GM19372 (cell line): ENCODE data around the gene BEGAIN.

Experiments
- ATAC-seq: cut with Tn5 transposase; IDR thresholded peaks from one replicate; pipeline ENCODE4 v1.9.1; 2021; ENCODE audit warnings: mild to moderate bottlenecking, low read depth, moderate library complexity; ENCODE audit not compliant: unreplicated experiment

BEGAIN gene

DNA sequence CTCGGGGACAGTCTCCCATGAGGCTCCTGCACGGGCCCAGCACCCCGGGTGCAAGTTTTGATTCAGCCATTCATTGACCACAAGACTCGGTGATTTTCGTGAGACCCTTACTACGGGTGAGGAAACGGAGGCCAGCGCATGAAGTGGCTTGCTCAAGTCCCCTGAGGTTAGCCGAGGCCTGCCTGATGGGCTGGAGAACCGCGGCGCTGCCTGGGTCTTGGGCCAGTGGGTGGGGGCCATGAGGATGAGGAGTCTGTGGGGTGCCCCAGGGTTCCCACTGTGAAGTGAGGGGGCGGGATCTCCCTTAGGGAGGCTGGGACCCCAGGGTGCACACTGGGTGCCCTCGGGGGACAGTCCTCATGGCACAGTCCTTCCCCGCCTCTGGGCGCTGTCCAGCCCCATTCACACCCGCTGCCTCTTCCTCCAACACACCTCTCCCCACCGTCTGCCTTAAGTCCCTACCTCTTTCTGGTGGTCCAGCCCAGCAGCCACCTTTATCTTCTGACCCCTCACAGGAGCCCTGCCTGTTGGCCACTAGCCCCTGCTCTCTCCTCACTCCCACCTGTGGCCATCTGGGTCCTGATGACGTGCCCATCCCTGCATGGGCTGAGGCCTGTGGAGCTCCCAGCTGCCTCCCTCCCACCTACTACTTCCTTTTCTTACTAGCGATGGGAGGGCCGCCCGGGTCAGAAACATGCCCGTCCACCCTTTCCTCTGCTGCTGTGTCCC is 16.3 kb downstream of the BEGAIN start:
- no peak for ATAC-seq

DNA sequence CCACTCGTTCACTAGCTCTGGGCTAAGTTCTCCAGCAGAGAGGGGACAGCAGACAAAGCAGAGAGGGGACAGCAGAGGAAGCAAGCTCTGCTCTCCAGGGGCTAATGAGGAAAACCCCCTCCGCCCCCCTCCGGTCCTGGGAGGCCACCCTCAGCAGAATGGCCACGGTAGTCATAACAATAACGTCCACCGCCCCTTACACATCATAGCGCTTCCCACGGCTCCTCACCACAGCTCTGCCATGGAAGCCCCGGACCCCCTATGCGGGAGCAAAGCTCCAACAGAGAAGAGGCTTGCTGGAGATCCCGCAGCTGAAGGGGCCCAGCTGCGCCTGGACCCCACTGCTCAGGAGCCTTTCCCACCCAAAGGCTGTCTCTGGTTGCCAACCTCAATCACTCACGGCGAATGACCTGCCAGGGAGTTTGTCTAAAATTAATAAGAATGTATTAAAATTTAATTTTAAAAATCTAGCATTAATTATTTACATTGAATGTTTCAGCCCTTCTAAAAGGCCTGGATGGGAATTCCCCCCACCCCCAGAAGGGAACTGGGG is 17.4 kb downstream of the BEGAIN start:
- no peak for ATAC-seq

DNA sequence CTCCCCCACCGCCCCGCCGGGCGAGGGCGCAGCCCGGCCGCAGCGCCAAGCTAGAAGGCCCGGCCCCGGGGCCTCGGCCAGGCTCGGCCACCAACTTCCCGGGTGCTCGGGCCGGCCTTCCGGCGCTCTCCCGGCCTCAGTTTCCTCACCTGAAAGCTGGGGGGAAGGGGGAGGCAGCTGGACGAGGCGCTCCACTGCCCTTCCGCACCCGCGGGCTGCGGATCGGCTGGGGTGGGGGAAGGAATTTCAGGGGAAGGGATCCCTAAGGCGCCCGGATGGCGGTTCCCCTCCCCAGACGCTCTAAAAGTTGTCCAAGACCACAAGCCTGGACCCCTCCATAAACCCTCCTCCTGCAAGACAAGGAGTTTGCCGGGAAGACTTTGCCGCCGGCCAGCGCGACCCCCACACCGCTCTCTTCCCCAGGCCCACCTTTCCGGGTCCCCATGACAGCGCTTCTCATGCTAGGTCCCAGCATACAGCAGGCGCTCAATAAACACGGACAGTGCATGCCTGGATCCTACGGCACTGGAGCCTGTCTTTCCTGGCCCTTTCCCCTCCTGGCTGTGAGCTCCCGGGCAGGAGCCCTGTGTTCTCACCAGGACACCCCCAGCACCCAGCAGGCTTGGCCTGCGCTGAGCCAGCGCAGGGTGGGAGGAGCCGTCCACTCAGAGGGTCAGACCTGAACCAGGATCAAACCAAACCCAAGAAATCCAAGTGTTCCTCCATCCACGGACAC is 18.1 kb downstream of the BEGAIN start:
- ATAC-seq: no peak

DNA sequence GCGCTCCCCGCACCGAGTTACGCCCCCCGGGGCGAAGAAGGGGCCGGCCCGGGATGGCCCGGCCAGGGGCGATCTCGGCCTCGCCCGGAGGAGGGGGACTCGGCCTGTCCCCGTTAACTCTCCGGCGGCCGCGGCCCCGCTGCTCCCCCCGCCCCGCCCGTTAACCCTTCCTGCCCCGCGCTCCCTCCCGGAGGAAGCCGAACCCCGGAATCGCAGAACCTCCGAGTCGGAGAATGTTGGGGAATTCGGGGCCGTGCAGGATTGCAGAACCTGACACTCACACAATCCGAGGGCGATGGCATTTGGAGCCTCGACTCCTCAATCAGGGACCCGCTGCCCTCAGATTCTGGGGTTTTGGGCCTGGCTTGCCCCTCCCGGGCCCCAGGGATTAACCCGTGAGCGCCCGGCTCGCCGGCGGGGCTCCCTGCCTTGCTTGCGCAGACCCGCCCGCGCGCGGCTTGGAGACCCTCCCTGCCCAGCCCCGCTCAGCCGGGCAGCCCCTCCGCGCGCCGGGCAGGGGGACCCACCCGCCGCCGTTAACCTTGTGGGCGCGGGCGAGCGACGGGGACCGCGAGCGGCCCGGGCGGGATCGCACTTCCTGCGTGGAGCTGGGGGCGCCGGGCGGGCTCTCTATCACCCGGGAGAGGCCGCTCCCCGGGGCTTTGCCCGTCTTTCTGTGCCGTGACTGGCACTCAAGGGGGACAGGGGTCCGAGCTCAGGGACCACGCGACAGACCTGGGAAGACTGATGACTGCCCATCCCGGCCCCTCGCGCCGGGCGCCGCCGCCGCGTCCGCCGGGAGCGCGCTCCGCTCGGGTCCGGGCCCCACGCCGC is 18.8 kb downstream of the BEGAIN start:
- ATAC-seq: no peak

DNA sequence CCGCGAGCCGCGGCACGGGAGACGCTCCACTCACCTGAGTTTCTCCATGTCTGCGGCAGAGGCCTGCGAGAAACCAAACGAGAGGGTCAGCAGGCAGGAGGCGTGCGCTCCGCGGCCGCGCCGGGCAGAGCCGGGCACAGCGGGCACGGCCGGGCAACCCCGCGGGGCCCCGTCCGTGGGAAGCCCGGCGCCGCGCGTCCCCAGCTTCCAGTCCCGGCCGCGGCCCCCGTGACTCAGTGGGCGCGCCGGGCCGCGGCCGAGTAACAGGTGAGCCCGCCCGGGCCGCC is 19.4 kb downstream of the BEGAIN start:
- no peak for ATAC-seq

DNA sequence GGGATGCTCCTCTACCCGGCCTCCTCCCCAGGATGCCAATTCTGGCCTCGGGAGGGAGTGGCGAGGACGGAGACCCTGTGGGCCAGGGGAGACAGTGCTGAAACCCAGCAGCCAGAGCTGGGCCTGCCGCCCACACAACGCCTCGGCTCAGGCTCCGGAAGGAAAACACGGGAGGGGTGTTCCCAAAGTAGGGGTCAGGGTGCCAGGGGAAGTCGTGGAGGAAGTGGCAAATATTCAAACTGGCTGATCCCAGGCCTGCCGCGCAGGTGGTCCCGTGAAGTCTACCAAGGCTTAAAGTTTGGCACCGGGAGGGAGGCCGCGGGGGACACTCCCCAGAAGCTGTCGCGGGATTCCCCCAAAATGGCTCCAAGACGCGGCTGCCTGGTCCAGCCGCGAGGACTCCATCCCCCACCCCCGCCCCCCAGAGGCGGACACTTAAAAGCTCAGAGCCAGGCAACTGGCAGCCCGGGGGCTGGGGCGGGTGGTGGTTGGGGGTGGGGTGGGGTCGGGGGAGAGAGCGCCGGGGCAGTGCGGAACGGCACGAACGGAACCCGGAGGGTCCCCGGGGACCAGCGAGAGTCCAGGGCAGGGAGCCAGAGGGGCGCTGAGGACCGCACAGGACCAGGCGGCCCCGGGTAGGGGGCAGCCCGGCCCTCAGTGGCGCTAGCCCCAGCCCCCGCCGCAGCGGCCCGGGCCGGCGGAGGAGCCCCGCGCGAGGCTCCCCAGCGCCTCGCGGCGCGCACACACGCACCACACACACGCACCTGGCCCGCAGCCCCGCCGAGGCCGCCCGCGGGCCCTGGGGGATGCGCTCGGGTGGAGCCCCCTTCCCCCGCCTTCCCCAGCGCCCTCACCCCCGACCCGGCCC is 20.0 kb downstream of the BEGAIN start:
- ATAC-seq: no peak

DNA sequence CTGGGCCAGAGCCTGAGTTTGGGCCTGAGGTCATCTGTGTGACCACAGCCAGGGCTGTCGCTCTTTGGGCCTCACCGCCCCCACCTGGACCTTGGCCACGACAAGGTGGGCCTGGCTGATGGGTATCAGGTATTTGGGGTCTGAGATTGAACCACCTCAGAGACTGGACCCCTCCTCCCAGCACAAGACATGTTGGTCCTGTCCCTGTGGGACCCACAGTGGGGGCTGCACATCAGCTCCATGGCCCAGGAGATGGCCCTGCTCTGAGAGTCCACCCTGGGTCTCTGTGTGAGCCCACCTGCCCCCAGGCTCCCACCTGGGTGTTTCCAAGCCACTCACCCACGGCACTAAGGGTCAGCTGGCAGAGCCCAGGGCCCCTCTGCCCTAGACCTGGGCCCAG is 20.6 kb downstream of the BEGAIN start:
- no peak for ATAC-seq

DNA sequence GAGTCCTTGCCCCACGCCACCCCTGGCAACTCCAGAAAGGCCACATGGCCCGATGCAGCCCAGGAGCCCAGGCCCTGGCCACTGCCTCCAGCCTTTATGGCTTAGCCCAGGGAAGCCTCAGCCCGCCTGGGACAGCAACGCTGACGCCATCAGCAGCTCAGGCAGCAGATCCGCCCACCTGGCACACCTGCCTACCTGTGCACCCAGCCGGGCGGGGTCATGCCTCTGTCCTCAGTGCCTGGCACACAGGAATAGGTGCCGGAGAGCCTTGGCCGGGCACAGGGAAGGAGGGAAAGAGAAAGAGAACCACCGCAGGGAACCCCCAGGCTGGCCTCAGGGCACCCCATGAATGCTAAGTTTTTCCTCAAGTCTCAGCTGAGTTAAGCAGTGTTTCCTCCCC is 21.1 kb downstream of the BEGAIN start:
- ATAC-seq: no peak

DNA sequence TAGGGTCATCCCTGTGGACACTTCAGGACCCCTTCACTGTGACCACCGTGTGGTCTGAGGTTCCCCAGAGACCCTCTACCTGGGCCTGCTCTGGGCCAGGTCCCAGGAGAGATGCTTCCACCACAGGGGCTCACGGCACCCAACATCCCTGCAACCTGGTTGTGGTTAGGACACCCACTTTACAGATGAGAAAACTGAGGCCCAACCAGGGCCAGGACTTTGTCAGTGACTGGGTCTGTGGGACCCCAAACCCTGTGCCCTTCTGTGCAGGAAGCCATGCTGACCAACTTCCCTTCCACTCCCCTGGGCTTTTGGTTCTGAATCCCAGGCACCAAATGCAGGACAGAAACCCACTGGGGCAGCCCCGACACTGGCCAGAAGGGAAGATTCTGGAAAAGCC is 21.6 kb downstream of the BEGAIN start:
- no peak for ATAC-seq

DNA sequence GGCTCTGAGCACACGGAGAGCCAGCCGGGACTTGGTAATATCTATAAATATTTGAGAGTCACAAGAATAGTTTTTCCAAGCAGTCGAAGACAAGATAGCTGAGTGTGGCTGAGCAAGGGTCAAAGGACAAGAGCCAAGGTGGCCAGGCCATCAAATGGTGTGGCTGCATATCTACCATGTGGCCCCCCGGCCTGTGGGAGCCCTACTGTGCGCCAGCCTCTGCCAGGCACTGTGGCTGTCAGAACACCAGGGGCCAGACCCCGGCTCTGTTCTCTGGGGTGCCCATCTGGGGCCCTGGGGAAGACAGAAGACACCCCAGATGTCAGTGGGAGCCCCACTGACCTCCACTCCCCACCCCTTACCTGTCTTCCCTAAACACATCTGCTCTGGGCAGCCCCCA is 22.7 kb downstream of the BEGAIN start:
- no peak for ATAC-seq

DNA sequence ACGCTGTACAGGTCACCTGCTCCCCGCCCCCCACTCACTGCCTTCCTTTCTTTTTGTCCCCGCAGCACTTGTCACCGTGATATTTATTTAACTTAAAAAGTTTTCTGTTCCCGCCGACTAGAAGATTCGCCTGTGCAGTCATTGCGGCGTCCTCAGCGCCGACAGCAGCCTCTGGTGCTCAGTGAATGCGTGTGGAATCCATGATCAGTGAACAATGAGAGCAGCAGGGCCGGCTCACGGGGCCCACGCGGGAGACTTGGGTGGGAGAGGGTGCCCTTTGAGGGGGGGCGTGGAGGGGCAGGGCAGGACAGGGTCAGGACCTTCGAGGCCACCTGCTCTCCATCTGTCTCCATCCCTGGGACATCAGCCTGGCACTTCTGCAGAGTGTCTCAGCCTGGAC is 24.5 kb downstream of the BEGAIN start:
- no peak for ATAC-seq

DNA sequence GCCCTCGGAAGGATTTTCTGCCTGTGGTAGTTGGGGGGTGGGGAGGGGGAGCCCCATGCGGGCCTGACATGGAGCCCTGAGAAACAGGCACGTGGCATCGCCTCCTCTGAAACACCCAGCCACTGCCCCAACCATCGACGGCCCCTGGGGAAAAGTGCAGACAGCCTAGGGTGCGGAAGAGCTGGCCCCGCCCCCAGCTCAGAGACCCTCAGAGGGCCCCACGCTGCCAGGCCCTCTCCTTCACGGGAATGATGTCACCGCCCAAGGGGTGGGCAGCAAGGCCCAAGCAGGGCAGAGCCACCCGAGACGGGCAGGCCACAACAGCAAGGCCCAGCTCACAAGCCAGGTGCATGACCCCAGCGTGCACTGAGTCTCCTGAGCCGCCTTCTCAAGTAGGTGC is 26.2 kb downstream of the BEGAIN start:
- no peak for ATAC-seq

DNA sequence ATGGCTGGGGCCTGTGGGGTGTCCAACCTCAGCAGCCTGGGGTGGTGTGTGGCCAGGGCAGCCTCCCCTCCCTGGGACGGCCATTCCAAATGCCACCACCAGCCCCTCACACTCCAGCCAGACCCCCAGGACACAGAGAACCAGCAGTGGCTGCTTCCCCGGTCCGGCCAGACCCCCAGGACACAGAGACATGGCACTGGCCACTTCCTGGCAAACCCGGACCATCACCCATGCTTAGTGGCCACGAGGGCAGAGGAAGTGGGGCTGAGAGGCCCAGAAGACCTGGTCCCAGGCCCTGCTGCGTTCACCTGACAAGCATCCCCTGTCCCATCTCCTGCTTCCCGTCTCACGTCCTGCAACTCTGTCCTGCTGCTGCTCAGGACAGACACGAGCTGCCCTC is 26.7 kb downstream of the BEGAIN start:
- no peak for ATAC-seq

DNA sequence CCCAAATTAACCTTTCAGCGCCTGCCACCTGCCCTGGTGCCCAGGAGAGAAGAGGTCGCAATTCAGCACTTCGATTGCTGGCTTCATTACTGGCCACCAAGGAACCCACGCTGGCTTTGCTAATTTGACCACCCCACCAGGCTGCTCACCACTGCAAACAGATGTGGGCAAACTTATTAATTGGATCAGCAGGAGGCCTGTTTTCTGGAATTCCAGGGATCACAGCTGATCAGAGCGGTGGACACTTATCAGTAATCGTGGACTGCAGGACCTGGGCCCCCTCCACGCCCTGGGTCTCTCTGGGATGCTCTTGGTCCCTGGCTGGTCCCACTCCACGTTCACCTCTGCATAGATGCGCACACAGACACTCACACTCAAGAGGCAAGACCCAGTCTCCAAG is 27.8 kb downstream of the BEGAIN start:
- no peak for ATAC-seq

DNA sequence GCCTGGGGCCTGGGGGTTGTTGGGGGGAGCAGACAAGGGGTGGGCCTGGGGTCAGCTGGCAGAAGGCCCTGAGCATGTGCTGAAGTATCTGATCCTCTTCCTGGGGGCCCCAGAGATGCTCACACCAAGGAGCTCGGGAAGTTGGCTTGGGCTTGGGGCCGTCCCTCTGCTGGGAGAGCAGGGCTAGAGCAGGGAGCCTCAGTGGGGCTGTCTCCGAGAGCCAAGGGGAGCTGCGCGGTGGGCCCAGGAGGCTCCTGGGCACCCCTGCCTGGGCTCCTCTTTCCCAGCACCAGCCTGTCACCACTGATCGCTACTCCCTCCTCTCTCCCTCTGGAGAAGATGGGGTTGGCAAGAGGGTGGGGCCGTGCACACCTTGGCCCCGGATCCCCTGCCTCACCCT is 28.3 kb downstream of the BEGAIN start:
- no peak for ATAC-seq

DNA sequence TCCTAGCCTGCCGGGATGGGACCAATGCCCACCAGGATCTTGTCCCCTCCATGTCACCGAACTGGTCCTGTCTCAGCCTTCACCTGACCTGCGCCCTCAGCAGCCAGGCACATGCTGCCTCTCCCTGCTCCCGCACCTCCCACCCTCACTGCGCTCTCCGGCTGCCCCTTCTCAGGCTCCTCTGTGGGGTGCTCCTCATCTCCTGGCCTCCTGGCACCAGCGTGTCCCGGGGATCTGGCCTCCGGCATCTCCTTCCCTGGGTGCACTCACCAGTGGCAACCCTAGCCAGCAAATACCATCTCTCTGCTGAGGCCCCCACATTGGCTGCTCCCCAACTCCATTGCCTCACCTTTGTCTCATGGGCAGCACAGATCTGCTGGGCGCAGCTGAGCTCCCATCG is 29.0 kb downstream of the BEGAIN start:
- ATAC-seq: no peak

DNA sequence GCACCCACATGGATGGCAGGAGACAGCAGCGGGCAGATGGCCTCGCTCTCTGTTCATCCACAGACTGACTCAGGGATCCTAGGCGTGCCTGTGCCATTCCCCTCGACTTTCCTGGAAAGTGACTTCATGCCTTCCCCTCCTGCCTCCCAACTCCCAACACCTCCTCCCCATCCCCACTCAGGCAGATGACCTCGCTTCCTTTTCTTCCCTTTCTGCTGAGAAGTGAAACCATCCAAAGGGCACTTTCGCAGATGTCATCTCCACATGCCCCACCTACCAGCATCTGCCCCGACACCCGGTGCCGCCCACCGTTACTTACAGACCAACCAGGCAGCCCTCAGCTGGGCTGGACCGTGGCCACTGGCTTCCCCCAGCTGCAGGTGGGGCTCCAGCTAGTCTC is 29.6 kb downstream of the BEGAIN start:
- no peak for ATAC-seq

DNA sequence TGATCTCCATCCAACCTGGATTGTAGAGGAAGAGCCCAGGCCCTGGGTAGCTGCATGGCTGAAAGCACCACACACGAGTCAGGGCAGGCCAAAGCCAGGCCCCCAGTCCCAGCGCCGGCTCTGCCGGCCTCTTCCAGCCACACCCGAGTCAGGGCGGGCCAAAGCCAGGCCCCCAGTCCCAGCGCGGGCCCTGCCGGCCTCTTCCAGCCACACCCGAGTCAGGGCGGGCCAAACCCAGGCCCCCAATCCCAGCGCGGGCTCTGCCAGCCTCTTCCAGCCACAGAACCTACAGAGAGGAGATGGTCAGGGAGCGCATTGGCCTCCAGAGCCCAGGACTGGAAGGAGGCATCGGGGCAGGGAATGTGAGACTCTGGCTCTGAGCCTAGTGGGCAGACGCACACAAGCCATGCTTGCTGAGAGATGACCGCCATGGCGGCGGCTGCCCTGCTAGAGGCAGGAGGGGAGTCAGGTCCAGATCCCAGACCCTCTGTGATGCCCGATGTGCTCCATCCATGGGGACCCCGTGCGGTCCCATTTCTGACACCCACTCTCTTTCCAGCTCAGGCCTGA is 30.2 kb downstream of the BEGAIN start:
- no peak for ATAC-seq

DNA sequence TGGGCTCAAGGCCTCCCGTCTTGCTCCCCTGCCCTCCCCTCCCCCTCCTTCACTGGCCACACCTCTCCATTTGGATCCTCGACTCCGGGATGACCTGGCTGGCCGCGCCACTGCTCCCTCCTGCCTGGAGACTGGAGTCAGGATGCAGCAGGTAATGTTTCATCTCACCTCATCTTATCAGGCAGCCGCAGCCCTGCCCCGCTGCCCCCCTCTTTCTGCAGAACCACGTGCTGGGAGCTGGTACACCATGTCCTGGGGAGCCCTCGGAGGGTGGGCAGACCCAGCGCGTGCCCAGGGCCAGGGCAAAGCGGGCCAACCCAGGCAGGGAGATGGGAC is 31.1 kb downstream of the BEGAIN start:
- no peak for ATAC-seq

DNA sequence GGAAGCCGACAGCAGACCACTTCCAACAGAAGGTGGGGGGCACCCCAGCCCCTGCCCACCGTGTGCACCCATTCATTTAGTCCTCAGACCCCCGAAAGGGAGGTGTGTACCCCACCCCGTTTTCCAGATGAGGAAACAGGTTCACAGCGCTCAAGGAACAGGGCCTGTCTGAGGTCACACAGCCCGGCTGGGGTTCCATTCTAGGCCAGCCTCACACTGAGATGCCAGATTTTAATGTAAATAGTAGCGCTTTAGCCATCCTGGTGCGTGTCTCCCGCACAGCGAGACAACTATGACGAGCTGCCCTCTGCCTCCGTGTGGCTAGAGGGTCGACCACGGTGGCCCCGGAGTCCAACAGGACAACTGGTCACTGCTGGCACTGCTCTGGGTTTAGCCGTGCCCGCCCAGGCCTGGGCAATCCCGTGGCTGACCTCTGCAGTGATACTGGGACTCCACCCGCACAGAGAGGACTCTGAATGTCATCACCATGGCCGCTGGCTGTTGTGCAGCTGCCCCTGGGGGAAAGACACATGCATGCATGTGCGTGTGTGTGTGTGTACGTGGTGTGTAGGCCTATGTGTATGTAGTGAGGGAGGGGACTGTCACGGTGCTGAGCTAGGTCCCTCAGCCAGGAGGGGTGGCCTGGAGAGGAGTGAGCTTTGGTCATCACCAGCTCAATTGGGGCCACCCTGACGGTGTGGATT is 31.6 kb downstream of the BEGAIN start:
- no peak for ATAC-seq
